ENCODE results near the gene ZNF438.
"Not testable (repeated sequence)": the region's sequence is repeated elsewhere in the genome, so short reads cannot be mapped to it uniquely, and the experiment has no call there.

ZNF438 gene, protein sequence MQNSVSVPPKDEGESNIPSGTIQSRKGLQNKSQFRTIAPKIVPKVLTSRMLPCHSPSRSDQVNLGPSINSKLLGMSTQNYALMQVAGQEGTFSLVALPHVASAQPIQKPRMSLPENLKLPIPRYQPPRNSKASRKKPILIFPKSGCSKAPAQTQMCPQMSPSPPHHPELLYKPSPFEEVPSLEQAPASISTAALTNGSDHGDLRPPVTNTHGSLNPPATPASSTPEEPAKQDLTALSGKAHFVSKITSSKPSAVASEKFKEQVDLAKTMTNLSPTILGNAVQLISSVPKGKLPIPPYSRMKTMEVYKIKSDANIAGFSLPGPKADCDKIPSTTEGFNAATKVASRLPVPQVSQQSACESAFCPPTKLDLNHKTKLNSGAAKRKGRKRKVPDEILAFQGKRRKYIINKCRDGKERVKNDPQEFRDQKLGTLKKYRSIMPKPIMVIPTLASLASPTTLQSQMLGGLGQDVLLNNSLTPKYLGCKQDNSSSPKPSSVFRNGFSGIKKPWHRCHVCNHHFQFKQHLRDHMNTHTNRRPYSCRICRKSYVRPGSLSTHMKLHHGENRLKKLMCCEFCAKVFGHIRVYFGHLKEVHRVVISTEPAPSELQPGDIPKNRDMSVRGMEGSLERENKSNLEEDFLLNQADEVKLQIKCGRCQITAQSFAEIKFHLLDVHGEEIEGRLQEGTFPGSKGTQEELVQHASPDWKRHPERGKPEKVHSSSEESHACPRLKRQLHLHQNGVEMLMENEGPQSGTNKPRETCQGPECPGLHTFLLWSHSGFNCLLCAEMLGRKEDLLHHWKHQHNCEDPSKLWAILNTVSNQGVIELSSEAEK

DNA sequence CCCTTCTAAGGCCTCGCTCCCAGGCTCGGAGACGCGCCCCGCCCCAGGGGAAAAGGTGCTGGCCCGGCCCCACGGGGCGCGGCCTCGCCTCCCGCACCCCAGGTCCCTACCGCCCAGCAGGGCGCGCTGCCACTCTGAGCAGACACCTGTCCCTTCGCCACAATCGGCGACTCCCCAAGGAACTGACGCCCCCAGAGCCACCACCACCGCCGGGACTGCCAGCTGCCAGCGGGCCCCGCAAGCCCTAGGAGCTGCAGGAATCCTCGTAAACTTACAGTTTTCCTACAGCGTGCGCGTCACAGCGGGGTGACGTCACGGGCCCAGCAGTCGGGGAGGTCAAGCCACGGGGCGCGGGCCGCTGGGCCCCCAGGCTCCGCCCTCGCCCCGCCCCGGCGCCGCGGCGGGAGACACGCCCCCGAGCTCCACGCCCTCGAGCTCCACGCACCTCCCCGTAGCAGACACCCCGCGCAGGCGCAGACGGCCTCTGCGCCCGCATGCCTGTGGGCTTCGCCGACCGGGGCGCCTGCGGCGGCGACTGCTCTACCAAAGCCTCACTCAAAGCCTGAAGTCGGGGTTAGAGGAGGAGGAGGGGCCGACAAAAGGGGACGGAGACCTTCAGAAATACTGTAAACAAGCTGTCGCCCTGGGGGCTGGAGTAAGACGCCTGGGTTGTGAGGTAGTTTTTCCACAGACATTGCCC is at the start of gene ZNF438:
Gene ZNF438 (minus strand): TSS at position 308 of the 700 bp plus-strand sequence. CDS start 154,831 bp downstream, outside the sequence.
- peak; percentile 97 for DNase-seq (ENCODE audit: low read depth)

DNA sequence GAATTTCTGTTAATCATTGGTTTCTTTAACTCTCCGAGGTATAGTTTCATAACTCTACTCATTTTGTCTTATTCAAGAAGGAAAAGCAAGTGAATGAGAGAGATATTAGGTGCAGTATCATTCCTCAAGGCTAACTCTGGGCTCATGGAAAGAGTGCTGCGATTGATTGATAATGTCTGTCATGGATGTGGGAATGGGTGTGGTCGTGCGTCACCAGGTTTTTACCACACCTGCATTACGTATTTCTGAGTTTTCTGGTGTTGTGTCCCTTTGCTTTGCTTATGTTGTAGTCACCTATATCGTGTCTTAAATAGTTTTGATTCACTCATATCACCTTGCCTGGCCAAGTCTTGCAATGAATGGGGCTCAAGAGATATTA is 44.9 kb upstream of the ZNF438 start:
- DNase-seq (ENCODE audit: low read depth) = no peak

DNA sequence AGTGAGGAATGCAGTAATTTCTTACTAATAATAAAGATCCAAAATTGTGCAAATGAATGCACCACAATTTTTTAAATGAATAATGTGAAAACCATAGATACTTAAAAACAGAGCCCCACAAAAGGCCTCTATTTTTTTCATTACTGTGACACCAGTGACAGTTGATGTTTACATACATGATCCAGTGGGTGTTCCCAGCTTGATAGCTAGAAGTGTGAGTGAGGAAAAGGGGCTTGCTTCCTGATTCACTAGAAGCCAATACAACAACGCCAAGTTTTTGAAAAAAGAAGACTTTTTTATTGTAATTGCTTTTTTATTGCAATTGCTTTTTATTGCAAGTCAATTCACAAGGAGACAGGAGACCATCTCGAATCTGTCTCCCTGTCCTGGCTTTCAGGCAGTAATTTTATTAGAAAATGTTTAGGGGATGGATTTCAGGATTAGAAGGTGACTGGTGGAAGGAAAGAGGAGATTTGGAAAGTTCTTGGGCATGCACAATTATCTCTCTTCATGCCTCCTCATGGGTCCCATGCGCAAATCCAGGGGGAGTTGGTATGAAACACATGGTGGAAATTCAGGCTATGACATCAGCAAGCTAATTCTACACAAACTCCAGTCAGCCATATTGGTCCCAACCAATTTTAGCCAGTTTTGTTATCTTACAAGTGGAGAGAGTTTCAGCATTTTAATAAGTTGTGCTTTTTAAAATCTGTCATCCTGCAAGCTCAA is 44.4 kb upstream of the ZNF438 start:
- DNase-seq (ENCODE audit: low read depth) = no peak

DNA sequence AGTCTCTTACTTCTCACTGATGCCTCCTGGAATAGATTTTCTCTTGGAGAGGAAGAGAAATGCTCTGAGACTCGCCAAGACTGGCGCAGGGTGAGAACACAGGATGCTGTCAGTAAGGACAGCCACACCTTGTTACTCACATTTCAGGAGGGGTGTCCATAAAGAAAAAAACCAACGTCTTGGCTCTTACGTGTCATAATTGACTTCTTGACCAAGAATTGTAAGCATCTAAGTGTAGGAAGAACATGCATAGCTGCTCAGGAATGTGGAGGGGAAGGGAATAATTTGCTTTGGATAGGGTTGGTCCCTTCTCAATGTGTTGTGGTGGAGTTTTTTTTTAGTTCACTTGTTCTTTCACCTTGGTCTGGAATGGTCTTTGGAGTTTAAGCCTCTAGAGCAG is 43.8 kb upstream of the ZNF438 start:
- peak; percentile 75 for DNase-seq (ENCODE audit: low read depth)

DNA sequence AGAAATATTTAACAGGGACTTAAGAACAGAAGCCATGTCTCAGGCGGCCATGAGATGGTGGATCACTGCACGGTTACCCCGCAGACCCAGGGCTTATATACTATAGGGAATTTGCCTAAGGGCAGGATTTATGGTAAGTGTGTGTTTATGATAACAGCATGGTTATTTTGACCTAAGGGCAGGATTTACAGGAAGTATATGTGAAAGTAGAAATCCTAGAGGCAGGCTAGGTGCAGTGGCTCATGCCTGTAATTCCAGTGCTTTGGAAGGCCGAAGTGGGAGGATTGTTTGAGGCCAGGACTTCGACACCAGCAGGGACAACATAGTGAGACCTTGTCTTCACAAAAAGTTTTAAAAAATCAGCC is 43.0 kb upstream of the ZNF438 start:
- no peak for DNase-seq (ENCODE audit: low read depth)

DNA sequence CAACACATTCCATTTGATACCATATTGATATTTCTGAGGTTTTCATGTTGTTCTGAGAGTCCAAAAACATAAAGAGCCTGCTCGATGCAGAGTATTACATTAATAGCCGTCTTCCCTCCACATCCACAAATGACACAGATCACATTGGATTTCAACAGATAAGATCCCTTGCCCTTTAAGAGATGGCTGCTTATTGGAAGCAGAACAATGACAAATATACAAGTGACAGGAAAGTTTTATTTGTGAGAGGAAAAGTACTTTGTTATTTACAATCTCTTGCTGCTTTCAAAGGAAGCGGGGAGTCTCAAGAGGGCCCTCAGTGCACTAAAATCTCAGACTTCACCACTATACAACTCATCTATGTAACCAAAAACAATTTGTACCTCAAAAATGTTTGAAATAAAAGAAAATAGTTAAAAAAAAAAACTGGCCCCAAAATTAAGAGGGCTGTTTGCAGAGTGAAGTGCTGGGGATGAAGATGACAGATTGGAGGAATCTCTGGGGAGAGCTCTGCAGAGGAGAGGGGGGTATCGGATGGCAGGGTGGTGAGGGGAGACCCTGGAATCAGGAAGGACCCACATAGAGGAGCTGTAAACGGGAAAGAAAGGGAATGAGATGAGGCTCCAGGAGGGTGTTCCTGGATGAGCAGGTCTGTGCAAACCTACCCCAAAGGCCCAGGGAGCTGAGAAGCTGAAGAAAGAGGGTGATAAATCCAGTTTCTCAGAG is 42.5 kb upstream of the ZNF438 start:
- DNase-seq (ENCODE audit: low read depth) = no peak

DNA sequence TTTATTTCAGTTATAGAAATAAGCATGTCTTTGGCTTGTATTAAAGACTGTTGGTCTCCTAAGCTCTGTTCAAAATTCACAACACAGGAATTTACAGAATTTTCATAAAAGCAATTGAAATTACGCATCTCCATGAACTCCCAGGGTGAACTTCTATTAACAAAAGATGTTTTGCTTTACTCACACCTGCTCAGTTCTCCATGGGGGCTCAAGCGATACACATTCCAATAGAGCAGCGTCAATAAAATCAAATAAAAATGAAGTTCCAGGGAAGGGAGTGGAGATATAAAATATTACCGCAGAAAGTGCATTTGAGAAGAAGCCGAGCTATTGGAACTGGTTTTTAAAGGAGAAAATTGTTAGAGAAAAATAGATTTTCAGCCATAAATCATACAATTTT is 41.5 kb upstream of the ZNF438 start:
- DNase-seq (ENCODE audit: low read depth) = no peak

DNA sequence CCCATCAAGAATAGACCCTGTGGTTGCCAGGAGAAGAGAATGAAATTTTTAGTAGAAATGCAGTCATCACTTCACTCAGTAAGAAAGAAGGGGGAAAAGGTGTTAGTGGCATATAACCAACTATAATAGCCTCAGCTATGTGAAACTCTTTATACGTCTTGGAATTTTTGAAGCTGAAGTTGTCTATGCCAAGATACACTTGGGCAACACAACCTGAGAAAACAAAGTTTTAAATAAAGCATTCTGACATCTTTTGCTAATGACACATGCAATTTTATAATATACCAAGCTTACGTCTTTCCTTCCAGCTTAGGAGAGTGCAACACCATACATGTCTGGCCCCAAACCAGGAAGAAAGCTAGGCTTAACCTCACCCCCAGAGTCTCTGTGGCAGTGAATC is 40.8 kb upstream of the ZNF438 start:
- peak; percentile 44 for DNase-seq (ENCODE audit: low read depth)

DNA sequence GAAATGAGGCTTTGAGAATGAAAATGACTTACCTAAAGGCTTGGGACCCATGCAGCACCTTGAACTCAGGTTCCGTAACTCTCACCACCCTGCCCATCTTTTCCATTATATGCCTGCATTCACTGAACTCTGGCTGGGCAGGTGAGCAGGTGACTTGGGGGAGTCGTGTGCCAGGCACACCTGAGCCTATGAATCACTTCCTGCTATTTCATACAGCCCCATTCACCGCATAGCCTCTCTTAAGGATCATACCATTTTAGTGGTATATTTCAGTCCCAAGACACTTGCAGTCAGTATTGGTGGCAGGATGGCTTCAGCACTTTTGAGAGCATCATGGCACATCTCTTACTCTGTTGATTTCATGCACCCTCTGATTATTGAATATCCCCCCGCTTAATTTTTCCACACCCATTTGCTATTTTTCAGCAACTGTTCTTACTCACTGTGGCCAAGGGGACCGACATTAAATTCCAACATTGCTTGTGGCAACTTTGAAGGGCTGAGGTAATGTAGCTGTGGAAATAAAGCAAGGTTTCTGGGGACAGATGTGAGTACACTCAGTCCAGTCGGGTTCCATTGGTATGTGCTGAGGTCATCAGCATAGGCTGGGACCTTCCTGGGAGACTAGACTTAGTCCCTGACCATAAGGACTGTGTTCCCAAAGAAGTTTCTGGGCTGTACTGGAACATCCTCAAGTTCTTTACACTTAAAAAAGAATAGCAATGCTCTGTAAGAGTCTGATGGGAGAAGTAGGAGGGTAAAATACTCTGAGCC is 39.8 kb upstream of the ZNF438 start:
- DNase-seq (ENCODE audit: low read depth) = peak; percentile 69

DNA sequence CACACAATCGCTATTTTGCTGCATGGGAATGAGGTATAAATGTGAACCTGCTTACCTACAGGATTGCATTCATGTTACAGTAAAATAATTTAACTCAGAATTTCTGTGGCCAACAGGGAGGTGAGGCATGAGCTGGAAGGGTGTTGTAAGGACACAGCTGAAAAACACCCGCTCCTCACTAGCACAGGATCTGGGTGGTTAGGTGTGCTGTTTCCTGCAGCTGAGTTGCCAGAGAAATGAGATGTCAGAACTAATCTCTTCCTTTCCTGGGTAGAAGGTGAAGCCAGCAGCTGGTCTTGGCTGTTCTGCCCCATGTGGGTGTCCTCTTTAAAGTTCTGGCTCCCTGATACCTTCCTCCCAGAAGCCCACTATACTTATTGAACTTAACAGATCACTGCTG is 39.0 kb upstream of the ZNF438 start:
- no peak for DNase-seq (ENCODE audit: low read depth)

DNA sequence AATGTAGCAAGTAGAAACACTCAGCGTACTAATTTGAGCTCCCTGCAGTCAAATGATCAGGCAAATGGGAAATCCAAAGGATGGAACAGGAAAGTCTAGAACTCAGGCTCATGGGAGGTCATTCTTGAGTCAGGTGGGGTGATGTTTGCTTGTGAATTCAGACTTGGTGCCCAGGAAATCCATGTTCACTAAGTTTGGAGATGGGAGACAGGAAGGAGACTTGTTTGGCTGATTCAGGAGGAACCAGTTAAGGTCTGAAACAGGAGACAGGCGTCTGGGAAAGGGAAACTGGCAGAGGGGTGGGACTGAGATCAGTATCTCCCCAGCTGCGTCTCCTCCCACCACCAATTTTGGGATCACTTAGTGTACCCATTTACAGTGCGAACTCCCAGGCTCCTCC is 38.4 kb upstream of the ZNF438 start:
- DNase-seq (ENCODE audit: low read depth) = no peak

DNA sequence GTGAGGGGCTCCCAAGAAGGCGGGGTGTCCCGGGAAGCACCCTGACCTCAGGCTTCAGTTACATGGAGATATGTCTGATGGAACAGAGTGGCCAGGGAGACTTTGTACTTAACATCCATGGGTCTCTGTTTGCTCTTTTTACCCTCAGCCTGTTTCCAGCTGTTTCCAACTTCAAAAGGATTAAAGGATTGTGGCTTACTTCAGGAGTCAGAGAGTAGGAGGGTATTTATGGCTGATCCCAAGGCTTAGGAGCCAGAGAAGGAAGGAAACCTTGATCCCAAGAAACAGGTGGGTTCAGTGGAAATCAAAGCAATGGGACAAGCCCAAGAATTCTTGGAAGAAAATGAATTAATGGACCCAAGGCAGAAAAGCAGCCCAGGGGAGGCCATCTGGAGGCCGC is 37.7 kb upstream of the ZNF438 start:
- no peak for DNase-seq (ENCODE audit: low read depth)

DNA sequence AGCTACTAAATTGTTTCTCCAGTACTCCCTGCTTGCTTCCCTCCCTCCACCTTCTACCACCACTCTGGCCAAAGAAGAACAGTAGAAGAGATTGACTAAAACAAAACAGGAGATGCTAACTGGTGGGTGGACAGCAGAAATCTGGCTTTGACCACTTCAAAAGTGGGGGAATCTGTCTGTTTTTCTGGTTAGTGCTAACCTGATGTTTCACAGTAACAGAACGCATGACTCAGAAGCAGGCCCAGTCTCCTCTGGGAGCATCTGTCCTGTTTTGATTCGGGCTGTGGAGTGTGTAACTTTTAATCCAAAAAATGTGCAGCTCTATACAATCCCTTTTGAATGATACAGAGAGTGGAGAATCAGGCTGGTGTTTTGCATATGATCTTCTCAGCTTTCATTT is 32.7 kb upstream of the ZNF438 start:
- DNase-seq (ENCODE audit: low read depth) = peak; percentile 91

DNA sequence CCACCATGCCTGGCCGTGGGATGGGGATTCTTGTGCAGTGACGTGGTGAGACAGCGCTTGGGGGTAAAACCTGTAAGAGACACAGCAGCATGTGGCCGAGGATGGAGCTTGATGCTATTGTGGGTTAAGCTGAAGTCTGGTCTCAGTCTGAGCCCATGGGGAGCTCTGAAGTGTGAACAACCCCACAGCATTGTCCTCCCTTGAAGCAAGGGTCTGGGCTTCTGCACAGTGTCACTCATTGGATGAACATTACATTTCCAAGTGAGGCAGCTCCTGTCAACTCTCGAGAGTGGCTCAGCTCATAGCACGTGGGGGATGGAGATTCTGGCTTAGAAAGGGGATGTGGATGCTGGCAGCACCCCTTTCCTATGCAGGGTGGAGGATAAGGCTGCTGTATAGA is 32.2 kb upstream of the ZNF438 start:
- no peak for DNase-seq (ENCODE audit: low read depth)

DNA sequence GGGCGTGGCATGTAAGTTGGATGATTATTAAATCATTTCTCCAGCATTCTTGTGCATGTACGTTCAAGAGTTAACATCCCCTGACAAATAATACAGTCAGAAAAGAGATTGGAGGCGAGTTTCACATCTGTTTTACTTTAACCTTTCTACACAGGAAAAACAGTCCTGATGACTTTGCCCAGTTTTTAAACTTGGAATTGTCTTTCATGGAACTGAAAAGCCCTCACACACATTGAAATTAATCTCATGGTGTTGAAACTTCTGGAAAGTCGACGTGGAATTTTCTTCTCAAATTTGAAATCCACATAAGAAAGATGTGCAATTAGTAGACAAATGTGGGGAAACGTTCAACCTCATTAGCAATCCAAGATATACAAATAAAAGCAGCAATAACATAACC is 31.2 kb upstream of the ZNF438 start:
- DNase-seq (ENCODE audit: low read depth) = peak; percentile 94

DNA sequence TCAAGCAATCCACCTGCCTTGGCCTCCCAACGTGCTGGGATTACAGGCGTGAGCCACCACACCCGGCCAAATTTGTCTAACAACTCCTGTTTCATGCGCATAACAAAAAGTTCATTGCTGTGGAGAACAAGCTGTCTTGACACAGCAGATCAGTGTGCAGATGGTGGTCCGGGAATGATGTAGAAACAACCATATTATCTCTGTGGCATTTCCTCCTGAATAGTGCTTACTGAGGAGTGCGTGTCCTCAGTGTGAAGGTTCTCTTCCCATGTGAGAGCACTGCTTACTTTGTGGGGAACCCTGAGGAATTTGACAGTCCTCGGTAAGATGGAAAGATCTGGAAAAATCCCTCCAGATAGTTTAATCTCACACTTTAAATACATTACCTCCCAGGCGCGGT is 30.3 kb upstream of the ZNF438 start:
- no peak for DNase-seq (ENCODE audit: low read depth)

DNA sequence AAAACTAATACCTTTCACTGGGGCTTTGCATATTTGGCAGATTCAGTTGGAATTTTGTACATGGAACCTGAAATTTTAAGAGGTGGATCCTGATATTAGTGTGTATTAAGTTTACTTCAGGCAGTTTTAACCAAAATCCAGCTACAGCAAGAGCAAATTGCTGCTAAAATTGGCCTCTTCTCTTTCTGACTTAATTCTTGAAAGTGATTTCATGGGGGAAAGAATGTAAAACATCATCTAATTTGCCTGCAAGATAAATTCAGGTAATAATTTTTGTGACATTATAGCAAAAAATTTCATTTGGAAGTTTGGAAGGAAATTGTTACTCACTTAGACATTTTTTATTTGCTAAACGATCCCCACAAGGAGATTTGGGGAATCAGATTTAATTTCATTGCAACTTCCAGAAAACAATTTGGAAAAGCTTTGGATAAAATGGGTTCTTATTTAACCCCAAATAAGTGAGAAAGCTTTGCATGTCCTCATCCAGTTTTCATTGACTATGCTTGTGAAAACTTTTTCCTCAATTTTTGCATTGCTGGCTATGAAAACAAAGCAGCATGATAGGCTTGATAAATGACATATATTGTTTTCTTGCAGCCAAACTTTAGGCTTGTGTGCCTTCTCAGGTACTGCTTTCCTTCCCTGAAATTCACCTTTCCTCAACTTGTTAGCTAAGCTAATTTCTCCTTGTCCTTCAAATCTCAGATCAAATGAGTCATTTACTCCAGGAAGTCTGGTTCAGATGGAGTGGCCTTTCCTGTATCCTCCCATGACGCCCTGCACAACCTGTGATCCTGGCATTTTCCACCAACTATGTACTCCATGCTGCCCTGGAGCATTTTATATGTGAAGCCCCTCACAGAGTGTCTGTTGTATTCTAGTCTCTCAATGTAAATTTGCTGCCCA is 27.4 kb upstream of the ZNF438 start:
- DNase-seq (ENCODE audit: low read depth) = no peak

DNA sequence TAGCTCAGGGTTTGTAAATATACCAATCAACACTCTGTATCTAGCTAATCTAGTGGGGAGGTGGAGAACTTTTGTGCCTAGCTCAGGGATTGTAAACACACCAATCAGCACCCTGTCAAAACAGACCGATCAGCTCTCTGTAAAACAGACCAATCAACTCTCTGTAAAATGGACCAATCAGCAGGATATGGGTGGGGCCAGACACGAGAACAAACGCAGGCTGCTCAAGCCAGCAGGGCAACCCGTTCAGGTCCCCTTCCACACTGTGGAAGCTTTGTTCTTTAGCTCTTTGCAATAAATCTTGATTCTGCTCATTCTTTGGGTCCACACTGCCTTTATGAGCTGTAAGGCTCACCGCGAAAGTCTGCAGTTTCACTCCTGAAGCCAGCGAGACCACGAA is 25.0 kb upstream of the ZNF438 start:
- not testable (repeated sequence) for DNase-seq (ENCODE audit: low read depth)

DNA sequence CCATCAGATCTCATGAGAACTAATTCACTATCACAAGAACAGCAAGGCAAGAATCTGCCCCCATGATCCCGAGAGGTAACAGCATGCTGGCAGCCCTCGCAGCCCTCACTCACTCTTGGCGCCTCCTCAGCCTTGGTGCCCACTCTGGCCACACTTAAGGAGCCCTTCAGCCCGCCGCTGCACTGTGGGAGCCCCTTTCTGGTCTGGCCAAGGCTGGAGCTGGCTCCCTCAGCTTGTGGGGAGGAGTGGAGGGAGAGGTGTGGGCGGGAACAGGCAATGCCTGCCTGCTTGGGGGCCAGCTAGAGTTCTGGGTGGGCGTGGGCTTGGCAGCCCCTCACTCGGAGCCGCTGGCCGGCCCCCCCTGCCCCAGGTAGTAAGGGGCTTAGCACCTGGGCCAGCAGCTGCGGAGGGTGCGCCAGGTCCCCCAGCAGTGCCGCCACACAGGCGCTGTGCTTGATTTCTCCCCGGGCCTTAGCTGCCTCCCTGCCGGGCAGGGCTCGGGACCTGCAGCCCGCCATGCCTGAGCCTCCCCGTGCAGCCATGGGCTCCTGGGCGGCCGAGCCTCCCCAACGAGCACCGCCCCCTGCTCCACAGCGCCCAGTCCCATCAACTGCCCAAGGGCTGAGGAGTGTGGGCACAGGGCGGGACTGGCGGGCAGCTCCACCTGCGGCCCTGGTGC is 24.0 kb upstream of the ZNF438 start:
- DNase-seq (ENCODE audit: low read depth) = no peak

Measured in fibroblast of gingiva (primary cell).